Measurements from ENCODE around the gene NUDCD2.
"Not testable (repeated sequence)": the region's sequence is repeated elsewhere in the genome, so short reads cannot be mapped to it uniquely, and the experiment has no call there.

Gene NUDCD2

DNA sequence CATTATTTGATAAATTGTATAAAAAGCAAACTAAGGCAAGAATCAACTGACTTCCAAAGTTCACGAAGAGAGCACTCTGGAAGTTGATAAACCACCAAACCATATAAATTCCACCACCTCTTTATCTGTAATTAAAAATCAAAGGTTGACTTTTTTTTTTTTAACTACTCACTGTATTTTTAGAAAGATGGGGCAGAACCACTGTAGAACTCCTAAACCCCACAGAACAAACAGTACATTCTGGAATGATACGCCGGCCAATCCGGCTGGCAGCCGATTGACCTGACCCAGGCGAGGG is 22.9 kb downstream of the NUDCD2 start:
- DNase-seq (ENCODE audit: low spot score), result no peak
- TF ChIP-seq, protein P1, sequence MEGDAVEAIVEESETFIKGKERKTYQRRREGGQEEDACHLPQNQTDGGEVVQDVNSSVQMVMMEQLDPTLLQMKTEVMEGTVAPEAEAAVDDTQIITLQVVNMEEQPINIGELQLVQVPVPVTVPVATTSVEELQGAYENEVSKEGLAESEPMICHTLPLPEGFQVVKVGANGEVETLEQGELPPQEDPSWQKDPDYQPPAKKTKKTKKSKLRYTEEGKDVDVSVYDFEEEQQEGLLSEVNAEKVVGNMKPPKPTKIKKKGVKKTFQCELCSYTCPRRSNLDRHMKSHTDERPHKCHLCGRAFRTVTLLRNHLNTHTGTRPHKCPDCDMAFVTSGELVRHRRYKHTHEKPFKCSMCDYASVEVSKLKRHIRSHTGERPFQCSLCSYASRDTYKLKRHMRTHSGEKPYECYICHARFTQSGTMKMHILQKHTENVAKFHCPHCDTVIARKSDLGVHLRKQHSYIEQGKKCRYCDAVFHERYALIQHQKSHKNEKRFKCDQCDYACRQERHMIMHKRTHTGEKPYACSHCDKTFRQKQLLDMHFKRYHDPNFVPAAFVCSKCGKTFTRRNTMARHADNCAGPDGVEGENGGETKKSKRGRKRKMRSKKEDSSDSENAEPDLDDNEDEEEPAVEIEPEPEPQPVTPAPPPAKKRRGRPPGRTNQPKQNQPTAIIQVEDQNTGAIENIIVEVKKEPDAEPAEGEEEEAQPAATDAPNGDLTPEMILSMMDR (IDR thresholded peaks at IDR 0.05; ENCODE audit: extremely low read depth, insufficient read depth, missing control alignments), result no peak
- in situ Hi-C loops (cut with MboI; ENCODE audit: low pct_unique_long_range_greater_than_20kb, low sequenced_read_pairs, unreplicated experiment), result no loop called here

DNA sequence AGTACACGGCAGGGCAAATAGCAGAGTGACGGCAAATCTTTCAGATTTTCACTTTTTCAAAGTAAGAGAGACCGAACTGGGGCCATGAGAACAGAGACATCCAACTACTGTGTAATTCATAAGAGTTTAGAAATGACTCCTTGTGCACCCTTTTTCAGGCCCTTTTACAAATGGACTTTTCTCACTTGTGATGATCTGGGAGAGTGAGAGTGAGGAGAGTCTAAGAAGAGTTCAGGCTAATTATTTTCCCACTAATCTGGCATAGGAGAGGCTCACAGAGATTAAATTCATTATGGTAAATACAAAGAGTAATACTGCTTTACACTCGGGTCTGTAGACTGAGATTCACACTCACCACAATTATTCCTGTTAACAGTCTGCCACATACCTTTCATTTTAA is 23.4 kb downstream of the NUDCD2 start:
- DNase-seq (ENCODE audit: low spot score), result no peak
- in situ Hi-C loops (cut with MboI; ENCODE audit: low pct_unique_long_range_greater_than_20kb, low sequenced_read_pairs, unreplicated experiment), result no loop called here
- TF ChIP-seq, protein P1 (IDR thresholded peaks at IDR 0.05; ENCODE audit: extremely low read depth, insufficient read depth, missing control alignments), result no peak

DNA sequence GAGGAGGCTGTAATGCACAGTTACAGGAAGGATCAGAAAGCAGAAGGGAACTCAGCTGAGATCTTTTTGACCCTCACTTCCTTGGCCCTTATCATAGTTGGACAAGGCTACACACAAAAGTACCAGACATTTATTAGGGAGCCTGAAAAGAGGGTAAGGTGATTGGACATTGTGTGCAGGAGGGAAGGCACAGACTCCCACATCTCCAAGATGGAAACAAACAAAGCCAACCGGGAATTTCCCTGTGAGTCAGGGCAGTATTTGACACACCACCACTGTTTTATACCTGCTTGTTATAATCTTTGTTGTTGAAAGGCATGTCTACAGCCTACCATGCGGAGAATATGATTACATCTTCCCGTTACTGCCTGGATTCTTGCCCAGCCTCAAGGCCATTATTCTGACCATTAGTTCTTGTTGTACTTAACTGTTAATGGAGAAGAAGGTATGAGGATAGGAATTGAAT is 25.5 kb downstream of the NUDCD2 start:
- DNase-seq (ENCODE audit: low spot score), result no peak
- in situ Hi-C loops (cut with MboI; ENCODE audit: low pct_unique_long_range_greater_than_20kb, low sequenced_read_pairs, unreplicated experiment), result no loop called here
- TF ChIP-seq, protein P1 (IDR thresholded peaks at IDR 0.05; ENCODE audit: extremely low read depth, insufficient read depth, missing control alignments), result no peak

DNA sequence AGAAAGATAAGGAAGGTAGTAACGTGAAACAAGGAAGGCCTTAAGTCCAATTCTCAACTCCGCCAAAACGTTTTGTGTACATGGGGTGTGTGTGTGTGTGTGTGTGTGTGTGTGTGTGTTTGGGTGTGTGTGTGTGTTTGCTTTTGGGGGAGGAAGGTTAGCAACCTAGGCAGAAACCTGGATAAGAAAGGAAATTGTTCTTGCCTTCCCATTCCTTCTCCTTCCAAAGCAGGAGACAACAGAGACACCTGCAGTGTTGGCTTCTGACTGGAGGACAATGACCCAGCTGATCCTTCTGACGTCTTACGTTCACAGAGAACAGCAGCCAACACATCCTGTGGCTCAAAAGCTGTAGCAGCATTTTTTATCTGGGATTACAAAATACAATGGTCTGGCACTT is 26.6 kb downstream of the NUDCD2 start:
- in situ Hi-C loops (cut with MboI; ENCODE audit: low pct_unique_long_range_greater_than_20kb, low sequenced_read_pairs, unreplicated experiment), result no loop called here
- TF ChIP-seq, protein P1 (IDR thresholded peaks at IDR 0.05; ENCODE audit: extremely low read depth, insufficient read depth, missing control alignments), result no peak
- no peak for DNase-seq (ENCODE audit: low spot score)

DNA sequence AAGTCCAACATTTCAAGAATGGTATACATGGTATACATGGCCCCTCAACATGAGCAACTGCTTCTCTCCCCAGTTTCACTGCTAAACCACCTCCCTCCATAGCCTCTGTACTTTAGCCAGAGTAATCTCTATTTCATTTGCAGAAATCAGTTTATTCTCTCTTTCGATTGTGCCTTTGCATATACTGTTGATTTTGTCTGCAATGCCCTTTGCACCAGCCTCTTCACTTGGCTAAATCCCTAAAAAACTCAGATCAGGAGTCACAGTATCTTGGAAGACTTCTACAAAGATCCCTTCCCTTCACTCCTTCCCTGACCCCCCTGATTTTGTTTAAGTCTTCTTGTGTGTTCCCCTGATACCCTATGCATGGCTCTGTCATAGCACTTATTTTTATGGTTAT is 27.4 kb downstream of the NUDCD2 start:
- no peak for DNase-seq (ENCODE audit: low spot score)
- TF ChIP-seq, protein P1 (IDR thresholded peaks at IDR 0.05; ENCODE audit: extremely low read depth, insufficient read depth, missing control alignments), result no peak
- in situ Hi-C loops (cut with MboI; ENCODE audit: low pct_unique_long_range_greater_than_20kb, low sequenced_read_pairs, unreplicated experiment), result no loop called here

DNA sequence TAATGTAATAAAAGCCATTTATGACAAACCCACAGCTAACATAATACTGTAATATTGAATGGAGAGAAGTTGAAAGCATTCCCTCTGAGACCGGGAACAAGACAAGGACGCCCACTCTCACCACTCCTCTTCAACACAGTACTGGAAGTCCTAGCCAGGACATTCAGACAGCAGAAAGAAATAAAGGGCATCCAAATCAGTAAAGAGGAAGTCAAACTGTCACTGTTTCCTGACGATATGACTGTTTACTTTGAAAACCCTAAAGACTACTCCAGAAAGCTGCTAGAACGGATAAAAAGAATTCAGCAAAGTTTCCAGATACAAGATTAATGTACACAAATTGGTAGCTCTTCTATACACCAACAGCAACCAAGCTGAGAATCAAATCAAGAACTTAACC is 33.8 kb downstream of the NUDCD2 start:
- in situ Hi-C loops (cut with MboI; ENCODE audit: low pct_unique_long_range_greater_than_20kb, low sequenced_read_pairs, unreplicated experiment); DNase-seq (ENCODE audit: low spot score): not testable (repeated sequence)

DNA sequence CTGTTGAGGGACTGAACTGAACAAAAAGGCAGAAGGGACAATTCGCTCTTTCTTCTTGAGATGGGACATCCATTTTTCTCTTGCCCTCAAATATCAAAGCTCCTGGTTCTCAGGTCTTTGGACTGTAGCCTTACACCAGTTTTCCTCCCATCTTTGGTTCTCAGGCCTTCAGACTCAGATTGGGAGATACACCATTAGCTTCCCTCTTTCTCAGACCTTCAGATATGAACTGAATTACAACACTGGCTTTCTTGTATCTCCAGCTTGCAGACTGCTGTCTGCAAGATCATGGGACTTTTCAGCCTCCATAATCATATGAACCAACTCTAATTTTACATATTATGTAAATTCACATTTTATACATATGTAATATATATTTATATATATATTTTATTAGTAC is 35.1 kb downstream of the NUDCD2 start:
- in situ Hi-C loops (cut with MboI; ENCODE audit: low pct_unique_long_range_greater_than_20kb, low sequenced_read_pairs, unreplicated experiment), result no loop called here
- TF ChIP-seq, protein P1 (IDR thresholded peaks at IDR 0.05; ENCODE audit: extremely low read depth, insufficient read depth, missing control alignments), result no peak
- no peak for DNase-seq (ENCODE audit: low spot score)

DNA sequence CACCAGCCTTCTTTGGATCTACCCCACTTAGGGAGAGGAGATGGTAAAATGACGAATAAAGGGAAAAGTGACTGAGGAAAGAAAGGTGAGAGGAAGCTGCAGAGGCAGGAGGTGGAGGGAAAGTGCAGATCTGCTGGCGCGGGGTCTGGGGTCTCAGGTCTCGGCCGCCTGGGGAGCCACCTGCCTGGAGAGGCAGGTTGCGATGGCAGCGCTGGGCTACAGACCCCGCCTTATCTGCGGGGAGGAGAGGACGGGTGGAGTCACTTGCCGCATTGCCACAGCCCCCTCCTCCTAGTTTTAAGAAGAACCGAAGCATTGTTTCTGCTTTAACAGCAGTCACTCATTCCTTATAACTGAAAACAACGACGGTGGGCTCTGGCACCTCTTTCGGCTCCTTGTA is 44.2 kb downstream of the NUDCD2 start:
- DNase-seq (ENCODE audit: low spot score); in situ Hi-C loops (cut with MboI; ENCODE audit: low pct_unique_long_range_greater_than_20kb, low sequenced_read_pairs, unreplicated experiment): not testable (repeated sequence)

Data from GM13977 (cell line).